GM21619 (cell line): ENCODE data around the gene RIPOR3.
"Not testable (repeated sequence)": the region's sequence is repeated elsewhere in the genome, so short reads cannot be mapped to it uniquely, and the experiment has no call there.

Experiments
- ATAC-seq: cut with Tn5 transposase; IDR thresholded peaks from one replicate; pipeline ENCODE4 v1.9.1; 2021; ENCODE audit not compliant: unreplicated experiment

RIPOR3 gene

GRCh38 chr20:50659975-50660670, 31.2 kb downstream of the RIPOR3 start:
- ATAC-seq: no peak

GRCh38 chr20:50658804-50659380, 32.5 kb downstream of the RIPOR3 start:
- ATAC-seq: no peak

GRCh38 chr20:50655311-50655880, 35.9 kb downstream of the RIPOR3 start:
- no peak for ATAC-seq

- ATAC-seq: no peak
These were observed 36.4 kb downstream of the RIPOR3 start for GRCh38 chr20:50654904-50655303.

GRCh38 chr20:50652702-50653294, 38.5 kb downstream of the RIPOR3 start:
- ATAC-seq: no peak

- no peak for ATAC-seq
These were observed 39.7 kb downstream of the RIPOR3 start for GRCh38 chr20:50651676-50652075.

GRCh38 chr20:50649590-50649989, 41.8 kb downstream of the RIPOR3 start:
- ATAC-seq: no peak

- no peak for ATAC-seq
These were observed 42.7 kb downstream of the RIPOR3 start for GRCh38 chr20:50648651-50649050.

GRCh38 chr20:50646483-50646996, 44.8 kb downstream of the RIPOR3 start:
- ATAC-seq: no peak

- no peak for ATAC-seq
These were observed 45.9 kb downstream of the RIPOR3 start for GRCh38 chr20:50645253-50646068.

GRCh38 chr20:50642288-50642803, 49.0 kb downstream of the RIPOR3 start:
- ATAC-seq: no peak

GRCh38 chr20:50641625-50642287, 49.6 kb downstream of the RIPOR3 start:
- ATAC-seq: not testable (repeated sequence)

- not testable (repeated sequence) for ATAC-seq
These were observed 51.2 kb downstream of the RIPOR3 start for GRCh38 chr20:50639971-50640711.

GRCh38 chr20:50638015-50638847, 53.1 kb downstream of the RIPOR3 start:
- not testable (repeated sequence) for ATAC-seq

- ATAC-seq: no peak
These were observed 54.5 kb downstream of the RIPOR3 start for GRCh38 chr20:50636601-50637540.

- no peak for ATAC-seq
These were observed 55.4 kb downstream of the RIPOR3 start for GRCh38 chr20:50635676-50636600.
